ENCODE data around the gene SFT2D2. TPM values are rescaled to one million over a fixed set of nuclear protein-coding genes. Genes with fewer than 3 reads are reported as not detected.

The SFT2D2 gene
- total RNA-seq, 4 donors from 2014 or later, result 43.7 to 81.3 (median 53.2) TPM

GRCh38 chr1:168298446-168298845 is 72.6 kb downstream of the SFT2D2 start:
- WGBS, 2 donors, result 93 to 96% methylated on average over 3 of the region's 3 CpGs
- intact Hi-C loops (cut with DNase I; ENCODE audit: low total_unique reads), result no loop called here

GRCh38 chr1:168300626-168301025 is 74.8 kb downstream of the SFT2D2 start:
- 36 to 93% methylated on average over 2 of the region's 2 CpGs for WGBS, 2 donors
- H3K4me3 ChIP-seq (ENCODE audit: low read depth, poor library complexity, severe bottlenecking), result no peak overlapping the region
- intact Hi-C loops (cut with DNase I; ENCODE audit: low total_unique reads), result no loop called here
- DNase-seq (ENCODE audit: low spot score in 2 of 2), result no peak
- TF ChIP-seq POLR2A (IDR thresholded peaks at IDR 0.05), result no peak
- TF ChIP-seq CTCF (IDR thresholded peaks at IDR 0.05), result no peak

More at GRCh38 chr1:168298446-168298845, 72.6 kb downstream of the SFT2D2 start:
- no peak overlapping the region for H3K4me3 ChIP-seq (ENCODE audit: low read depth, poor library complexity, severe bottlenecking)
- no peak for DNase-seq (ENCODE audit: low spot score in 2 of 2)
- TF ChIP-seq POLR2A (IDR thresholded peaks at IDR 0.05), result no peak
- no peak for TF ChIP-seq CTCF (IDR thresholded peaks at IDR 0.05)

GRCh38 chr1:168301664-168302320 is 76.0 kb downstream of the SFT2D2 start:
- intact Hi-C loops (cut with DNase I; ENCODE audit: low total_unique reads), result no loop called here
- no peak for TF ChIP-seq POLR2A (IDR thresholded peaks at IDR 0.05)
- TF ChIP-seq CTCF (IDR thresholded peaks at IDR 0.05), result no peak
- no peak for DNase-seq (ENCODE audit: low spot score in 2 of 2)
- H3K4me3 ChIP-seq (ENCODE audit: low read depth, poor library complexity, severe bottlenecking), result no peak overlapping the region
- WGBS, 2 donors, result 59 to 66% methylated on average over 3 of the region's 3 CpGs

Other genes with a start within 250 kb of the SFT2D2 start
- gene GPR161, start 89.1 kb upstream of the SFT2D2 start, total RNA-seq, result 1 to 10 TPM in 3 of 4 donors, under 1 TPM in 1; 0.97 to 5.9 (median 1.6) TPM
- gene TIPRL, start 47.0 kb upstream of the SFT2D2 start, total RNA-seq, result 10 to 100 TPM; 13.2 to 21.8 (median 18.6) TPM
- 1 to 10 TPM; 1.8 to 7.5 (median 3.5) TPM for gene TBX19, start 54.9 kb downstream of the SFT2D2 start, total RNA-seq